ENCODE measurements around the gene TMEM143. TPM values are rescaled to one million over a fixed set of nuclear protein-coding genes. Genes with fewer than 3 reads are reported as not detected.
"Not testable (repeated sequence)": the region's sequence is repeated elsewhere in the genome, so short reads cannot be mapped to it uniquely, and the experiment has no call there.

The TMEM143 gene
- total RNA-seq, 1 donor from 2014 or later: 11.2 TPM

DNA sequence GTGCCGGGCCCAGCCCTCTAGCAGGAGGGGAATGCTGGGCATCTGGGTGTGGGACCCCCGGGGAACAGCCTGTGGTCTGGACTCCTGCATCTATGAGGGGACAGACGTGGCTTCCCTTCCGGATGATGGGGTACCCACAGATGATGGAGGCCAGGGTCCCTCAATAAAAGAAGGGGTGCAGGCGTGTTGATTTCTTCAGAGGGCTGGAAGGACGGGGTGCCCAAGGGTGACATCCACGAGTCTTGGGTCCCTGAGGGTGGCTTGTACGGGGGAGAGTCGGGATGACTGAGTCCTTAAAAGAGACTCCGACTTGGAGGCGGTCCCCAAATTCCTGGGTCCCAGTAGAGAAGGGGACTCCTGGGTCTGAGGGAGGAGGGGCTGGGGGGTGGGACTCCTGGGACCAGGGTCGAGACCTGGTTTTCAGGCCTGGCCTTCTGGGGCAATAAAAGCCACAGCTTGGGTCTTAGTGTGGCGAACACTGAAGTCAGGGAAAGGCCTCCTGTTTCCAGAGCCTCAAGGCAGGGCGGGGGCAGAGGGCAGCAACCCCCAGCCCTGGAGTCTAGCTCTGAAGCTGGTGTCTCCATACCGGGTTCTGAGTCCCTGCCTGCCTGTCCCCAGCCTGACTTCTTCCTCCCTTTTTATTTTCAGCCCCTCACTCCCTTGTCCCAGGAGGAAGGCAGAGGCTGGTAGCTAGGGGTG is 29.3 kb upstream of the TMEM143 start:
- intact Hi-C loops (cut with DNase I): loop anchor here (10.0 kb wide), 1 partner anchor 192 kb away; no protein-coding TSS in a partner anchor
- no peak for DNase-seq (ENCODE audit: low spot score)
- ATAC-seq: no peak

DNA sequence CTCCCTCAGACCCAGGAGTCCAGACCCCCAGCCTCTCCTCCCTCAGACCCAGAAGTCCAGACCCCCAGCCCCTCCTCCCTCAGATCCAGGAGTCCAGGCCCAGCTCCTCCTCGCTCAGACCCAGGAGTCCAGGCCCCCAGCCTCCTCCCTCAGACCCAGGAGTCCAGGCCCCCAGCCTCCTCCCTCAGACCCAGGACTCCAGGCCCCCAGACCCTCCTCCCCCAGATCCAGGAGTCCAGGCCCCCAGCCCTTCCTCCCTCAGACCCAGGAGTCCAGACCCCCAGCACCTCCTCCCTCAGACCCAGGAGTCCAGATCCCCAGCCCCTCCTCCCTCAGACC is 28.2 kb upstream of the TMEM143 start:
- intact Hi-C loops (cut with DNase I): loop anchor here (10.0 kb wide), 1 partner anchor 193 kb away; no protein-coding TSS in a partner anchor
- not testable (repeated sequence) for ATAC-seq; DNase-seq (ENCODE audit: low spot score)

DNA sequence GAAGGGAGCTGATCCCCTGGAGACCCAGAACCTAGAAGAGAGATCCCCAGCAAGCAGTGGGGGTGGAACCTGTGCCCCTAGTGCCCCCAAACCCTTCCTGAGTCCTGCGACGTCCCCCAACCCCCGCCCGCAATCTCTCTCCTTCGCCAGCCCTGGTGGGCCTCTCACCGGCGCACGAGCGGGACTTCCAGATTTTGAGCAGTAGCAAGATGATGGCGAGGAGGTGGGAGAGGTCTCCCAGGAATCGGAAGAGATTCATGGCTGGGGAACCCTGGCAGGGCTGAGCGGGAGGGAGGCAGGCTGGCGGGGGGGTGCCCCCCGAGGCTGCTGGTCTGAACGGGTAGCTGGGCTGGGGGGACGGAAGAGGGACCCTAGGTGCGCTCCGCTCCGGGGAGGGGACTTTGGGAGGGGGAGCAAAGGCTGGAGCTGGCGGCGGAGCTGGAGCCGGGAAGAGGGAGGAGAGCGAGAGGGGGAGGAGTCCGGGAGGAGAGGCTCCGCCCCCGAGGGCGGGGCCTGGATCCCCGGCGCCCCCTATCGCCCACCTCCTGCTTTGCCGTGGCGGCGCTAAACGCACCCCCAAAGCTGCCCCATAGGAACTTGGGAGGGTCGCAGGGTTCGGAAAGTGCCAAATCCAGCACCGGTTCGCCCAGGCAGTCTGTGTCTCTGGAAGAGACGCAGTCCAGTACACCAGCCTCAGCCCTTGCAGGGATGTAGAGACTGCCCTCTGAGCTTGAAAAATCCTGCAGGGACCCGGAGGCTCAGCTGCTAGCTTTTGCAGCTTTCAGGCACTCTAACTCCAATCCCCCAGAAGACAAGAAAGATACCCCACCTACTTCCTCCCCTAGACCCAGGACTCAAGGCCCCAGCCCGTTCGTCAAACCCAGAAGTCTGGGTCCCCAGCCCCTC is 27.6 kb upstream of the TMEM143 start, which contains the start of gene KDELR1:
Gene KDELR1, minus strand, starts transcription at position 452 of the 906 bp plus-strand sequence. Its CDS starts 193 bp downstream, at position 259.
- intact Hi-C loops (cut with DNase I): loop anchor here (10.0 kb wide), 1 partner anchor 193 kb away; no protein-coding TSS in a partner anchor
- peak; percentile 89 for DNase-seq (ENCODE audit: low spot score)
- ATAC-seq: peak; percentile 96

DNA sequence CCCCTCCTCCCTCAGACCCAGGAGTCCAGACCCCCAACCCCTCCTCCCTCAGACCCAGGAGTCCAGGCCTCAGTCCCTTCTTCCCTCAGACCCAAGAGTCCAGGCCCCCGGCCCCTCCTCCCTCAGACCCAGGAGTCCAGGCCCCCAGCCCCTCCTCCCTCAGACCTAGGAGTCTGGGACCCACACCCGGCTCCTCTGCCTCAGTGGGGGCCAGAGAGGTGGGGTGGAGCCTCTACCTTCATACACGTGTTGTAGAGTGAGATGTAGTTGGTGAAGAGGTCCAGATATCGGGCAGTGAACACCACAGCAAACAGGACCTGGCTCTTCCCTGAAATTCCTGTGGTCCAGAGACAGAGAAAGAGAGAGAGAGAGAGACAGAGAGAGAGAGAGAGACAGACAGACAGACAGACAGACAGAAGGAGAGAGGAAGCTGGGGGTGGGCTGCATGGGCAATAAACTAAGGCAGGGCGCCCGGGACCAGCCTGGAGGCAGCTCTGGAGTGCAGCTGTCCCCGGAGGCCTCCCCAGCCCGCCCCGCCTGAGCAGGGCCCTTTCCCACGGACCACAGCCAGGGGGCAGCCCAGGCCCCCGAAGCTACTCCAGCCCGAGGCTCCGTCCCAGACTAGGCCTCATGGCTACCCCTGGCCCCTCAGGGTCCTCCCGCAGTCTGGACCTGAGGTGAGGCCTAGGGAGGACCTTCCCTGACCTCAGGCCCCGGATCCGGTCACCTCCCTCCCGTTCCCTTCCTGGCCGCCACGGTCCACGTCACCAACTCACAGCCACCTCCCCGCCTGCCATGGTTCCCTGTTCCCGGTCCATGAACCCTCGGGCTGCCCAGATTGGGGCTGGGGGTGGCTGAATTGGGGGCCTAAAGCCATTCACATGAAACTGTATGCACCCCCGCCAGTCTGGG is 26.7 kb upstream of the TMEM143 start:
- ATAC-seq (peak; percentile 89), DNase-seq (ENCODE audit: low spot score) (peak; percentile 80)
- intact Hi-C loops (cut with DNase I): loop anchor here (10.0 kb wide), 1 partner anchor 194 kb away; no protein-coding TSS in a partner anchor

DNA sequence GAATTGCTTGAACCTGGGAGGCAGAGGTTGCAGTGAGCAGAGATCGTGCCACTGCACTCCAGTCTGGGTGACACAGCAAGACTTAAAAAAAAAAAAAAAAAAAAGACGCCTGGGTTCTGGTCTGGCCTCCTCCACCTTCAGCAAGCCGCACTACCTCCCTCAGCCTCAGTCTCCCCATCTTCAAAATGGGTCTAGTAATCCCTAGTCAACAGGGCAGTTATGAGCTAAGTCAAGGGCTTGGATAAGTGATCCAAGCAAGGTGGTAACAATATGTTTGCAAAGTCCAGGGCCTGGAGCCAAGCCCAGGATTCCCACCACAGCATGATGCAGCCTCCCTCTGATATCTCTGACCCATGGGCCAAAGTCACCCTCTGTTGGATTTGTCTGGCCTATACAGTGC is 23.2 kb upstream of the TMEM143 start:
- intact Hi-C loops (cut with DNase I): no loop called here
- DNase-seq (ENCODE audit: low spot score): no peak
- ATAC-seq: no peak

DNA sequence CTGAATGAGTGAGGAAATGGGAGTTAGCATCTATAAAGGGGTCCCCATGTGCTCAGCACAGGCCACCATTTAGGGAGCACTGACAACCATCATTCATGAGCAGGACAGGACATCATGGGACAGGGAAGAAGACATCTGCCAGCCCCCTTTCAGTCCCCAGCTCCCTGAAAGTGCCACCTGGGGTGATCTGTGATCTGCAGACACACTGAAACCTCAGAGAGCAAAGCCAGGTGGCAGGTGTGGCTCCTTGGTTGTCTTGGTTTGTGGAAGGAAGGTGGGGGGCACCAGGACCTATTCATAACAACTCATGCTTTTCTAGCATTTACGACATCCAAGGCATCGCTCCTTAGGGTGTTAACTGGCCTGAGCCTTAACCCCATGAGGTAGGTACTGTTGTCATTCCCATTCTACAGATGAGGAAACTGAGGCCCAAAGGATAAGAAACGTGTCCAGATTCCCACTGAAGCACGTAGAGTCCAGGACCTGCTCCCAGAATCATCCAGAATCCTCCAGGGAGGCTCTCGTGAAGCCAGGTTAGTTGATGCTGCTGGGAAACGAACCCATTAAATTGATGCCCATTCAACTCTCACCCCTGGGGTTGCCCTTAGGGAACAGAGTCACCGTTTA is 21.8 kb upstream of the TMEM143 start:
- DNase-seq (ENCODE audit: low spot score): no peak
- intact Hi-C loops (cut with DNase I): no loop called here
- ATAC-seq: no peak

DNA sequence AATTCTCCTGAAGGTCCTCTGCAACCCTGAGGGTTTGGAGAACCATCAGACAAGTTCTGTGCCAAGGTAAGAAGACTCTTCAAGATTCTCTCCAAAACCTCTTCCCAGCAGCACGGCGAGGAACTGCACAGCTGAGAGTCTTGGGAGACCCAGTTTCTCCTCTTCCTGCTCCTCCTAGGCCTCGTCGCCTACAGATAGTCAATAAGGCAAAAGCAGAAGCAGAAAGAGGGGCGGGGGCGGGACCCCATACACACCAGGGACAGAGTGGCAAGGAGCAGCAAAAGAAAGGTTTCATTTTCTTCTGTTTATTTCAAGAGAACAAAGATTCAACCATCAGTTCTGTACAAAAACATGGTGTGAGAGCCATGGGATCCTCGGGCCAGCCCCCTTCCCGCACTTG is 18.5 kb upstream of the TMEM143 start:
- intact Hi-C loops (cut with DNase I): no loop called here
- ATAC-seq (no peak), DNase-seq (ENCODE audit: low spot score) (no peak)

DNA sequence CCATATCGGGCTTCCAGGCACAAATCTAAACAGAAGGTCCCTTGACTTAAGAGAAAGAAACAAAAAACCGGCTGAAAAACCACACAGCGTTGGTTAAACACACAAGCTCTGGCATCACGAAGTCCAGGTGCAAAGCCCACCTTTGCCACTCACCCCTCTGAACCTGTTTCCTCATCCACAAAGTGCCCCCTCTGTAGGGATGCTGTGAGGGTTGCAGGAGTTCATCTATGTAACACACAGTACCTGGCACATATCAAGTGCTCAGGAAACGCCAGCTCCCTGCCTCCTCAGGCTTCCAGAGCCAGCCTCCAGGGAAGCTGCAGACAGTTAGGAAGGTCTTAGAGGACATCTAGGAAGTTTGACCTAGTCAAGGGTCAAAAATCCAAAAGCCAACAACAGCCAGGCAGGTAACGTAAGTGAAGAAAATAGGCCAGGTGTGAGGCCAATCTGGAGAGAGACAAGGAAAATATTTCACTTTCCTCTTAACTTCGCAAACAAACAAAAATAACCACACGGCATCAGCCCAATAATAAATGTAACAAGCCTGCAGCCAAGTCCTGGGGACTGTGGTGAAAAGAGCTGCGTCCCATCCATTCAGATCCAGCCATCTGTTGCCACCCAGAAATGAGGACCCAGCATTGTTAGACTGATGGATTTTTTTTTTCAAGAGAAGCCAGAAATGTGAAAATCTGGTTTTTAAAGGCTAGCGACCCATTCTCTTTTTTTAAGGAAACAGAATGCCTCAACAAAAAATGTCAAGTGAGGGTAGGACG is 17.6 kb upstream of the TMEM143 start:
- intact Hi-C loops (cut with DNase I): no loop called here
- ATAC-seq (no peak), DNase-seq (ENCODE audit: low spot score) (no peak)

DNA sequence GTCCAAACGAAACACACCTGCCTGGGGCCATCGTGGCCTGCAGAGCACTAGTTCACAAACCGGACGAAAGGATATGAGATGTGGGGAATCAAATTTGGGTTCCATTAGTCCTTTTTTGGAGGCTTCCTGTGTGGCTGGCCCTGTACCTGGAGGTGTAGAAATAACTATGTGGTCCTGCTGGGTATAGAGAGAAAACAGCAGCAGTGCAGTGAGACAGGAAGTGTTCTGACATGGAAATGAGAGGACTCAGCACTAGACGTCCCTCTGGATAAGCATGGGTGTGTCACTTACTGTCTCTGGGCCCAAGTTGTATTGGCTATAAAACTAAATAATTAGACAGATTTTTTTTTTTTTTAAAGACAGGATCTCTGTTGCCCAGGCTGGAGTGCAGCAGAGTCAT is 15.3 kb upstream of the TMEM143 start:
- ATAC-seq (no peak), DNase-seq (ENCODE audit: low spot score) (no peak)
- intact Hi-C loops (cut with DNase I): no loop called here

DNA sequence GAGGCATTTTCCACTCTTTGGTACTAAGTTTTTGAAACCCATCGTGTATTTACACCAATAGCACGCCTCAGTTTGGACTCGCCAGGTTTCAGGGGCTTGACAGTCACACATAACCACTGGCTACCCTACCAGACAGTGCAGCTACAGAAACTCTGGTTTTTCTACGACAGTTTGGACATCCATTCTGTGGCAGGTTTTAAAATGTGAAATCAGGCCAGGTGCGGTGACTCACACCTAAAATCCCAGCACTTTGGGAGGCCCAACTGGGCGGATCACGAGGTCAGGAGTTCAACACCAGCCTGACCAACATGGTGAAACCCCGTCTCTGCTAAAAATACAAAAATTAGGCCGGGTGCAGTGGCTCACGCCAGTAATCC is 14.4 kb upstream of the TMEM143 start:
- ATAC-seq (no peak), DNase-seq (ENCODE audit: low spot score) (no peak)
- intact Hi-C loops (cut with DNase I): no loop called here

DNA sequence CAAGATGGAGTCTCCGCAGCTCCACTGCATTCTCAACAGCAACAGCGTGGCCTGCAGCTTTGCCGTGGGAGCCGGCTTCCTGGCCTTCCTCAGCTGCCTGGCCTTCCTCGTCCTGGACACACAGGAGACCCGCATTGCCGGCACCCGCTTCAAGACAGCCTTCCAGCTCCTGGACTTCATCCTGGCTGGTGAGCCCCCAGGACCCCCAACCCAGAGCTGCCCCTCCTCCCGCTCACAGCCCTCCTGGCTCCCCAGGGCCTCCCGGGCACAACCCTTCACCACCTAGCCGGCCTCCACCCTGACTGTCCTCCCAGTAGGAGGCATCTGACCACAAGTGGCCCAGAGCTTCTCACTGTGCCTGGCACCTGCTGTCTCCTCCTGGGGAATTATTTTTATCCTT is 9.8 kb upstream of the TMEM143 start:
- DNase-seq (ENCODE audit: low spot score) (no peak), ATAC-seq (no peak)
- intact Hi-C loops (cut with DNase I): no loop called here

DNA sequence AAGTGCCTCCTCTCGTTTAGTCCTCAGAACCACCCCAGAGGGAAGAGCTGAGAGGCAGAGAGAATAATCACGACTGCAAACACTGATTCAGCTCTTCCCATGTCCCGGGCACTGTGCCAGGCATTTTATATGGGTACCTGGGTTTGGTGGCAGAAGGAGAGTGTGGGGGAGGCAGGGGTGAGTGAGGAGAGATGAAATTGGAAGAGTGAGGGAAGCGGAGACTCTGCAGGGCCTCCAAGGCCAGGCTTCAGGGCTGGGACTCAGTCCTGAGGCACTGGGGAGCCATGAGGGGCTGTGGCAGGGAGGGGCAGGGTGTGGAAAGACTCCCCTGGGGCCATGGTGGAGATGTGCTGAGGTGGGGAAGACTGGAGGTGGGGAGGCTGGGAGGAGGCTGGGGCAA is 9.2 kb upstream of the TMEM143 start:
- no peak for DNase-seq (ENCODE audit: low spot score)
- intact Hi-C loops (cut with DNase I): no loop called here

DNA sequence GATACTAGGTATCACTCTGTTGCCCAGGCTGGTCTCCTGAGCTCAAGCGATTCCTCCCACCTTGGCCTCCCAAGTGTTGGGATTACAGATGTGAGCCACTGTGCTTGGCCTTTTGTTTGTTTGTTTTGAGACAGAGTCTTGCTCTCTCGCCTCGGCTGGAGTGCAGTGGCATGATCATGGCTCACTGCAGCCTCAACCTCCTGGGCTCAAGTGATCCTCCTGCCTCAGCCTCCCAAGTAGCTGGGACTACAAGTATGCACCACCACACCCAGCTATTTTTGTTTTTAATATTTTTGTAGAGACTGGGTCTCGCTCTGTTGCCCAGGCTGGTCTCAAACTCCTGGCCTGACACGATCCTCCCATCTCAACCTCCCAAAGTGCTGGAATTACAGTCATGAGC is 8.0 kb upstream of the TMEM143 start:
- DNase-seq (ENCODE audit: low spot score); intact Hi-C loops (cut with DNase I); ATAC-seq: not testable (repeated sequence)

More for the DNA sequence above, 9.2 kb upstream of the TMEM143 start:
- no peak for ATAC-seq

DNA sequence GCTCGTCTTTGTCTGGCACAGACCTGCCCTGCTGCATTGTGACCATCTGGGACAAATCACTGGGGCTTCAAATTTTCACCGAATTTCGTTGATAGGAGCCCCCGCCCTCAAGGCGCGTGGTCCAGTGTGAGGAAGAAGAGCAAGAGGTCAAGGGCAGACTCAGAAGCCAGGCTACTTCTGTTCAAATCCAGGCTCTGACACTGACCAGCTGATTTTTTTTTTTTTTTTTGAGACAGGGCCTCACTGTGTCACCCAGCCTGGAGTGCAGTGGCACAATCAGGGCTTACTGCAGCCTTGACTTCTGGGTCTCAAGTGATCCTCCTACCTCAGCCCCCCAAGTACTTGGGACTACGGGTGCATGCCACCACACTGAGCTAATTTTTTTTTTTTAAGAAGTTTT is 7.6 kb upstream of the TMEM143 start:
- intact Hi-C loops (cut with DNase I): no loop called here
- ATAC-seq: no peak
- DNase-seq (ENCODE audit: low spot score): no peak

DNA sequence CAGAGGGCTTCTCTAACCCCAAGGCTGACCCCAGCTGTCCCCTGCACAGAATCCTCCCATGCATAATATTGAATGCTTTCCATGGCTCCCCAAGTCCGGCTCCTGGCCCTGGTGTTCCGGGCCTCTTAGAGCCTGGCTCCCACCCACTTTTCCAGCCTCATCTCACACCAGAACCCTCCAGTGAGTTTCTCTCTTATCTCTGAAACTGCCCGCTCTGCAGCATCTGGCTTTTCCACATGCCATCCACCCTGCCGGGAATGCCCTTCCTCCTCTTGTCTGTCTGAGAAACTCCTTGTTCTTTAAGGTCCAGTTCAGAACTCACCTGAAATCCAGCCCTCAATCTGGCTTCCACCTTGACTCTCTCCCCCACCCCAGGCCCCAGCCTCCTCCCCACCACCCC is 7.2 kb upstream of the TMEM143 start:
- no peak for DNase-seq (ENCODE audit: low spot score)
- intact Hi-C loops (cut with DNase I): no loop called here
- no peak for ATAC-seq

DNA sequence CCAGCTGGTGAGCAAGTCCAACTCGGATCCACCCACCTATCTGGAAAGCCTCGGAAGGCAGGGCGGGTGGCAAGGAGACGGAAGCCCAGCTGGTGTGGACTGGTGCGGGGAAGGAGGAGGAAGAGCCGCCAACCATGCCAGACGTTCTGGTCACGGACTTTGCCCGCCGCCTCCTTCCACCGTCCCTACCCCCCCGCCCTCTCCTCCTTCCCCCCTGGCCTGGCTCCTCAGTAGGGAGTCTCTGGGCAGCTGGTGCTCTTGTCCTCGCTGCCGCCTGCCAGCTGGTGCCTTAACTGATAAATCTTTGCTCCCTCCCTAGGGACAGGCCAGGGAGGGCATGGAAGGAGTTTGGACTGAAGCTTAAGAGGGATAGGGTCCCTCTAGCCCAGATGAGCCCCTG is 5.2 kb upstream of the TMEM143 start:
- intact Hi-C loops (cut with DNase I): no loop called here

DNA sequence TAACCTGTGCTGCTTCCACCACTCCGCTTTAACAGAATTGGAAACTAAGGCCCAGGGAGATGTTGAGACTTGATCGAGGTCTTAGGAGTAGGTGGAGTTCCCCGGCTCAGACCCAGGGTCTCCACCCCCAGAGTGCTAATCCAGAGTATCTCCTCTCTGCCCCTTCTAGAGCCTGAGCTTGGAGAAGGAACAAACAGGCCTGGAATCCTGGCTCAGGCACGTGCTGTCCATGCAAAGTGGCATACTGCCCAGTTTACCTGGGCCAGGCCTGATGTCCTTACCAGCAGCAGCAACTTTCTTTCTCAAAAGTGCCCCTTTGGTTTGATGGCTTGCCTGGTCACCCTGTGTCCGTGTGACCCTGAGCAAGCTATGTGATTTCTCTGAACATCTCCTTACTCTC is 4.1 kb upstream of the TMEM143 start:
- ATAC-seq: no peak
- no peak for DNase-seq (ENCODE audit: low spot score)
- intact Hi-C loops (cut with DNase I): no loop called here

More for the DNA sequence above, 5.2 kb upstream of the TMEM143 start:
- DNase-seq (ENCODE audit: low spot score) (no peak), ATAC-seq (no peak)

DNA sequence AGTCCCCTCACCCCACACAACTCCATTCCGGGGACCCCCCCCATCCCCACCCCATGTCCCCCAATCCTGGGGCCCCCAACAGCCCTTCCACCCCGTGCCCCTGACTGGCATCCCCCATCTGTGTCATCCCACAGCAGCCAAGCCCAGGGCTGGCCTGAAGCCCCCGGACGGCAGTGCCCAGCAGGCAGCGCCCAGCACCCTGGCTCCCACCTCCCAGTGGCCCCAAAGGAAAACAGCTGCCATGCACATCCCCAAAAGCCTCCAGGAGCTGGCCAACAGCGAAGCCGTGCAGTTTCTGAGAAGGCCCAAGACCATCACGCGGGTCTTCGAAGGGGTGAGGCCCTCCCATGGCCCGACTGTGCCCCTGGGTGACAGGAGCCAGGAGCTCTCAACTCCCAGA is 1.9 kb upstream of the TMEM143 start:
- DNase-seq (ENCODE audit: low spot score) (no peak), ATAC-seq (no peak)
- intact Hi-C loops (cut with DNase I): no loop called here
